ENCODE results near the gene IGF2BP3.
A peak's percentile ranks its signal among the peaks of the same experiment; 100 is the strongest.

IGF2BP3 gene

DNA sequence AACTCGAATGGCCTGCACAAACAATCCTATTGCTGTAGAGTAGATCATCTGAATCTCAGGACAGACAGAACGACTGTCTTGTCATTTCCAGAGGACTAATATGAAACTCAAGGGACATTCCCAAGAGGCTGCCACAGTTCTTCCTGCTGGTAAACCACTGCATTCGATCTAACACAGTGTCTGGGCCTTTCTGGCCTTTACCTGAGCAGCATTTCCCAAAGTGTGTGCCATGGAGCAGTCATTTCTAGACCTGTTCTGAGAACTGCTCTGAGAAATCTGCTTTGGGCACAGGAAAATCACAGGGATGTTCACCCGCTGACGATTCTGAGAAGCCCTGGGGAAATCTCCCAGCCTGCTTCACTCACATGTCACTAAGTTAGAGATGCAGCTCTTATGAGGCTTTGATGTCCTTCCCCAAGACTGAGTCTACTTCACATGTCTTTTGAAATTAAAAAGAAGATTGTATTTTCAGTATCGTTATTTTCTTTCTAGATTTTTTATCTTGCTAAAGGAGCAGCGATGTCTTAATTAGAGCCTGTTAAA, 205.3 kb downstream of the IGF2BP3 start:
- DNase-seq (ENCODE audit: low read depth), result no peak

DNA sequence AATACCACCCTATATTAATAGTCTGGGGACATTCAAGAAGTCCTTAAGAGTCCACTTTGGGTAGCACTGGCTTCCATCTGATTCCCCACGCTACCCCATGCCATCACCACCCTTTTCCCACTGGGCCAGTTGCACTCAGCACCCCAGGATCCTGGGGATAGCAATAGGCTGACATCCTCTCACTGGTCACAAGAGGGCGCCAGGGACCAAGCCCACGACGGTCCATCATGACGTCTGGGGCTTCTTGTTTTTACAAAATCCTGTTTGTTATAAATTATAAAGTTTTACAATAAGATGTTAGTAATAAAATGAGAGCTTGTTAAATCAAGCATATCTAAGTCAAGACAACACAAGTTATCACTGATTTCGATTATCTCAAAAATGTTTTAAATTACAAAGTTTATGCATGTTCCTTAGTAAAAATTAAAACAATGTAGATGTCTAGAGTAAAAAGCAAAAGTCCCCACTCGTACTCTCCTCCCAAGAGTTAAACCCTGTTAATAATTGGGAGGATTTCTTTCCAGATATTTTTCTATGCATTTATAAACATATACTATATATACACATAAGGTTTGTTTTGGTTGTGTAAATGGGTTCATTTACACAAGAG, 208.3 kb downstream of the IGF2BP3 start:
- DNase-seq (ENCODE audit: low read depth), result peak; percentile 37

DNA sequence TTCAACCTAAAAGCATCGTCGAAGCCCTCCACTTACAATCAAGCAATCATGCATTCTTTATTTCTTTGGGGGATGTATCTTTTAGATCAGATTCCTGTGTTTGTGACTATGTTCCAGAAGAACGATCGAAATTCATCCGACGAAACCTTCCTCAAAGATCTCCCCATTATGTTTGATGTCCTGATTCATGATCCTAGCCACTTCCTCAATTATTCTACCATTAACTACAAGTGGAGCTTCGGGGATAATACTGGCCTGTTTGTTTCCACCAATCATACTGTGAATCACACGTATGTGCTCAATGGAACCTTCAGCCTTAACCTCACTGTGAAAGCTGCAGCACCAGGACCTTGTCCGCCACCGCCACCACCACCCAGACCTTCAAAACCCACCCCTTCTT, 209.9 kb downstream of the IGF2BP3 start:
- no peak for DNase-seq (ENCODE audit: low read depth)
